ENCODE results near the gene EDC3.

Gene EDC3

DNA sequence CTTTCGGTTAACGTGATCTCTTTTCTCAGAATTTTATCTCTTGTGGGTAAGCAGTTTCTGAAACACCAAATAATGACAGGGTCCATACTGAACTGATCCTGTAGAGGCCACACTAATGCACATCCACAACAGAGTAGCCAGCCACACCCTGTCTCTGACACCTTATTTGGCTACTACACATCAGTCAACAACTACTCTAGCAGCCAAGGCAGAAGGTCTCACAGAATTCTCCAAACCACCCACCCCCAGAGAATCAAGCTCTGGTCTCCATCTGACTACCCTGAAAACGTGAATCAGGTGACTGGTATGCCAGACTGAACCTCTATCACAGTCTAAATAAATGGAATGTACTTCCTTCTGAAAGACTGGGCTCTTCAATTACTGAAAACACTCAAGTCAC is 38.0 kb downstream of the EDC3 start:
- H3K27ac ChIP-seq, result no peak overlapping the region
- TF ChIP-seq, protein P1, sequence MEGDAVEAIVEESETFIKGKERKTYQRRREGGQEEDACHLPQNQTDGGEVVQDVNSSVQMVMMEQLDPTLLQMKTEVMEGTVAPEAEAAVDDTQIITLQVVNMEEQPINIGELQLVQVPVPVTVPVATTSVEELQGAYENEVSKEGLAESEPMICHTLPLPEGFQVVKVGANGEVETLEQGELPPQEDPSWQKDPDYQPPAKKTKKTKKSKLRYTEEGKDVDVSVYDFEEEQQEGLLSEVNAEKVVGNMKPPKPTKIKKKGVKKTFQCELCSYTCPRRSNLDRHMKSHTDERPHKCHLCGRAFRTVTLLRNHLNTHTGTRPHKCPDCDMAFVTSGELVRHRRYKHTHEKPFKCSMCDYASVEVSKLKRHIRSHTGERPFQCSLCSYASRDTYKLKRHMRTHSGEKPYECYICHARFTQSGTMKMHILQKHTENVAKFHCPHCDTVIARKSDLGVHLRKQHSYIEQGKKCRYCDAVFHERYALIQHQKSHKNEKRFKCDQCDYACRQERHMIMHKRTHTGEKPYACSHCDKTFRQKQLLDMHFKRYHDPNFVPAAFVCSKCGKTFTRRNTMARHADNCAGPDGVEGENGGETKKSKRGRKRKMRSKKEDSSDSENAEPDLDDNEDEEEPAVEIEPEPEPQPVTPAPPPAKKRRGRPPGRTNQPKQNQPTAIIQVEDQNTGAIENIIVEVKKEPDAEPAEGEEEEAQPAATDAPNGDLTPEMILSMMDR (IDR thresholded peaks at IDR 0.05), result no peak
- TF ChIP-seq ZFX (IDR thresholded peaks at IDR 0.05; ENCODE audit: borderline replicate concordance), result no peak

GRCh38 chr15:74656935-74657535 is 38.8 kb downstream of the EDC3 start:
- H3K27ac ChIP-seq, result no peak overlapping the region
- TF ChIP-seq ZFX (IDR thresholded peaks at IDR 0.05; ENCODE audit: borderline replicate concordance), result no peak
- TF ChIP-seq, protein P1 (IDR thresholded peaks at IDR 0.05), result no peak

DNA sequence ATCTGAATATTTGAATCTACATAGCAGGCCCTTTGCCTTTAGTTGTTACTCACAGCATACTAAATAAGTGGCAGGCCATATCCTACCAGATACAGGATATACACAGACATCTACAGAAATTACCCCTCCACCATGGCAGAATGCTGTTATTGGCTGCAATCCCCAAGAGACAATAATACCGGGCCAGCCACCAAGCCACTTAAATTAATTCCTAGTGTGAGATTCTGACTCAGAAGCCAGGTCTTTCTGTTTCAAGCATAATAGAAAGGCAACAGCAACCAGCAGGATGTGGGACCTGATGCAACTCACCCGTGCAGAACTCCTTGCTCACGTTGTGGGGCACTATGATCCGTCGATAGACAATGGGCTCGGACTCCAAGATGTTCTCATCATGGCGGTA is 40.4 kb downstream of the EDC3 start:
- no peak overlapping the region for H3K27ac ChIP-seq
- no peak for TF ChIP-seq ZFX (IDR thresholded peaks at IDR 0.05; ENCODE audit: borderline replicate concordance)
- TF ChIP-seq, protein P1 (IDR thresholded peaks at IDR 0.05), result no peak

- no peak overlapping the region; the same call in 1 of the 2 replicates for H3K27ac ChIP-seq
- TF ChIP-seq, protein P1 (IDR thresholded peaks at IDR 0.05), result no peak
- TF ChIP-seq ZFX (IDR thresholded peaks at IDR 0.05; ENCODE audit: borderline replicate concordance), result no peak
Measured at GRCh38 chr15:74653426-74654102, 42.3 kb downstream of the EDC3 start.

DNA sequence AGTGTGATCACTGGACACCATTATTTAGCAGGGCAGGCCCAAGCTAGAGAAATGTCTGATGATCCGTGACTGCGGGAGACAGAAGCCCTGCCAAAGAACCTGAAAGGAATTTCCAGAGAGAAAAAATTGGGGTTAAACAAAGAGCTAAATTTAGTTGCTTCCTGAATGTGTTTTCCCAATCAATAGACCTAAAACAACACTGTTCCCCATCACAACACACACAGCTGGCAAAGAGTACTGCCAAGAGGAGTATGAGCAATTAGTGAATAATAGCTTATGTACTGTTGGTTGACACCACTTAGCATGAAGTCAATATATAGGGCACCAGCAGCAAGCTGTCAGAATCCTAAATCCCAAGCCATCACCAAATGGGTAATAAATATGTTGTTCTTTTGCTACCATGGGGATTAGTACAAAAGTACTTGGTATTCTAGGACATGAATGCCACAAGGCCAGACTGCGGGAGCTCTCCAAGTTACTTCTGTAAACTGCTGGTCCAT is 44.5 kb downstream of the EDC3 start:
- H3K27ac ChIP-seq, result peak overlapping the region; percentile 19; the same call in 1 of the 2 replicates
- TF ChIP-seq ZFX (IDR thresholded peaks at IDR 0.05; ENCODE audit: borderline replicate concordance), result no peak
- TF ChIP-seq, protein P1 (IDR thresholded peaks at IDR 0.05), result no peak

DNA sequence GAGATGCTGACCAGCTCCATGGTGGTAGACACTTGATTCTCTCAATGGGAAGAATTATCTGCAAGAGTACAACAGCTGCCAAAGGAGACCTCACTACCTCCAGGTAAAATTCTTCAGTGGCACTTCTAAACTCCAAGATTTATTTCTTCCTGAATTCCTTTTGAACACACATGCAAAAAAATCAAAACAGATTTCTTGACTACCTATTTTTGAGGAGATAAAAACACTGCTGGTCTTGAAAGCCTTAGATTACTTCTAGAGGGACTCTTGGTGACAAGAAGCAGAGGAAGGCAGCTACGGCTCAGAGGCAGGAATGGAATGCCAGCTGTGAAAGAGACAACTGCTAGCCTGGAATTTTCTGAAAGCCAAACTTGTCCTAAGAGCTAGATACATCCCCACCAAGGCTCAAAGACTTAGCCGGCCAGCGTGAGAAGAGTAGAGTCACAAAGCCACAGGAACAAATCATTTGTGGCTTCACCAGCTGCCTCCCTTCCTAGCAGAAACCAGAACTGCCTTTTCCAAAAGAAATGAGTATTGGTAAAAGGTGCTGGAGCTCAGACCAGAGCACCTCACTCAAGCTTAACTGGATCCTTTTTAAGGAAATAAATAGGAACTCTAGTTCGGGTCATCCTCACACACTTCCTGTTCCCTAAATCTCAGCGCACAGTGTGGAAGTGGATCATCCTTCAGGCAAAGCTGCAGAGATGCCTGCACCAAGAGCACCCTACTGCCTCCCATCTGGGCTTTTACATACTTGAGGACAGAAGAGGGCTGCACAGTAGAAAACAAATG is 47.6 kb downstream of the EDC3 start:
- peak overlapping the region; percentile 17; the same call in 1 of the 2 replicates for H3K27ac ChIP-seq
- TF ChIP-seq ZFX (IDR thresholded peaks at IDR 0.05; ENCODE audit: borderline replicate concordance), result no peak
- TF ChIP-seq, protein P1 (IDR thresholded peaks at IDR 0.05), result no peak

Measured in 22Rv1 (cell line).